Muscle layer of duodenum (tissue), 2 donors: ENCODE measurements around the gene ASH1L.
"Not testable (repeated sequence)": the region's sequence is repeated elsewhere in the genome, so short reads cannot be mapped to it uniquely, and the experiment has no call there.

Experiments used
- H3K27ac ChIP-seq: one replicate; pipeline ENCODE4 v1.7.0; 2013; ENCODE audit warnings: mild to moderate bottlenecking, low read length
- H3K27me3 ChIP-seq: one replicate; pipeline ENCODE4 v1.7.0; 2013; ENCODE audit warnings: low read depth, mild to moderate bottlenecking, control low read depth, low read length
- H3K36me3 ChIP-seq, 2 donors: one replicate each; pipeline ENCODE4 v1.7.0; 2013; ENCODE audit warnings: low read length in 2 of 2, control low read depth in 1 of 2, mild to moderate bottlenecking in 1 of 2; ENCODE audit not compliant: insufficient read depth in 2 of 2, control insufficient read depth in 1 of 2
- H3K4me1 ChIP-seq, 2 donors: one replicate each; pipeline ENCODE4 v1.7.0; 2013; ENCODE audit warnings: low read length in 2 of 2, mild to moderate bottlenecking in 2 of 2, control low read depth in 1 of 2, moderate library complexity in 1 of 2; ENCODE audit not compliant: insufficient read depth in 2 of 2, control insufficient read depth in 1 of 2
- H3K4me3 ChIP-seq, 2 donors: one replicate each; pipeline ENCODE4 v1.7.0; 2013; ENCODE audit warnings: low read length in 2 of 2, low read depth in 1 of 2, mild to moderate bottlenecking in 1 of 2
- H3K9me3 ChIP-seq, 2 donors: one replicate each; pipeline ENCODE4 v1.7.0; 2013; ENCODE audit warnings: low read length in 2 of 2, control low read depth in 1 of 2, mild to moderate bottlenecking in 1 of 2; ENCODE audit not compliant: control insufficient read depth in 1 of 2
- donor health status: healthy.

ASH1L gene

DNA sequence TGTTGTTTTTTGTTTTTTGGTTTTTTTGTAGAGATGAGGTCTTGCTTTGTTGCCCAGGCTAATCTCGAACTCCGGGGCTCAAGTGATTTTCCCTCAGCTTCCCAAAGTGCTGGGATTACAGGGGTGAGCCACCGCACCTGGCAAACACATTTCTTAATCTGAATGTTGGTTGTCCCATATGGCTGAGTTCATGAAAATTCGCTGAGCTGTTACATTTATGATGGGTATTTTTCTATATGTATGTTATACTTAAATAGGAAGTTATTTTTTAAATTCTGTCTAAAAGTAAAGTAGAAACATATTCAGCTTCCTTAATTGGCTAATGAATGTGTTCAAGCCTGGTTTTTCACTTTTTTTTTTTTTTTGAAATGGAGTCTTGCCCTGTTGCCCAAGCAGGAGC lies 75.1 kb downstream of the ASH1L start:
- Histone ChIP-seq H3K27ac (no peak overlapping the region), H3K4me3 (no peak overlapping the region), H3K36me3 (no peaks in the 10 kb centered on the region), H3K4me1 (peaks cover 0 to 3% of the 10 kb centered on the region in 2 donors), H3K27me3 (no peaks in the 10 kb centered on the region), H3K9me3 (no peaks in the 10 kb centered on the region)

DNA sequence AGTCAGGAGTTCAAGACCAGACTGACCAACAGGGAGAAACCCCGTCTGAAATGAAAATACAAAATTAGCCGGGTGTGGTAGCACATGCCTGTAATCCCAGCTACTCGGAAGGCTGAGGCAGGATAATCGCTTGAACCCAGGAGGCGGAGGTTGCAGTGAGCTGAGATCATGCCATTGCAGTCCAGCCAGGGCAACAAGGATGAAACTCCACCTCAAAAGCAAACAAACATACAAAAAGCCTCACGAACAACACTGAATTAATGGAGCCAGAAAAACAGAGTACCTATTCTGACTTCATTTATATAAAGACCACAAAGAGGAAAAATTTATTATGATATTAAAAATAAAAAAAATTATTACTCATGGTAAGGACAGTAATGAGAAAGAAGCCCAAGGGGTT lies 75.7 kb downstream of the ASH1L start:
- not testable (repeated sequence) for H3K27ac ChIP-seq, H3K36me3 ChIP-seq, H3K9me3 ChIP-seq, H3K4me3 ChIP-seq, H3K27me3 ChIP-seq, H3K4me1 ChIP-seq

DNA sequence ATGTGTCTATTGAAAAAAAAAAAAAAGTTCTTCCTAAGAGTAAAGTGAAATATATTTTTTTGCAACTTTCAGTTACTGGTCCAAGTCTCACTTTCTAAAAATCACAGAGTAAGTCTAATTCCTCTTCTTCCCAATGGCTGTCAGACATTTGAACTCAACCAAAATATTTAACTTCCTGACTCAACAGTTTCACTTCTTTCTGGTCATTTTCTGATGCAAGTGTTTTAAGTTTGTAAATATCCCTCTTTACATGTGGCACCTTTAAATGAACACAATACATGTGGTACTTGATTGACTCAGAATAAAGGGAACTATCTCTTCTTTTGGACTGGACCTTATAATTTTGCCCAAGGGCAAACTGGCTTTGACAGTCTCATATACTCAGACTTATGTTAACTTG lies 76.7 kb downstream of the ASH1L start:
- peaks cover 0 to 12% of the 10 kb centered on the region in 2 donors for H3K4me1 ChIP-seq
- H3K27me3 ChIP-seq, result no peaks in the 10 kb centered on the region
- peaks cover 13% of the 10 kb centered on the region in 2 donors for H3K36me3 ChIP-seq
- no peak overlapping the region for H3K27ac ChIP-seq
- no peaks in the 10 kb centered on the region for H3K9me3 ChIP-seq
- no peak overlapping the region for H3K4me3 ChIP-seq

DNA sequence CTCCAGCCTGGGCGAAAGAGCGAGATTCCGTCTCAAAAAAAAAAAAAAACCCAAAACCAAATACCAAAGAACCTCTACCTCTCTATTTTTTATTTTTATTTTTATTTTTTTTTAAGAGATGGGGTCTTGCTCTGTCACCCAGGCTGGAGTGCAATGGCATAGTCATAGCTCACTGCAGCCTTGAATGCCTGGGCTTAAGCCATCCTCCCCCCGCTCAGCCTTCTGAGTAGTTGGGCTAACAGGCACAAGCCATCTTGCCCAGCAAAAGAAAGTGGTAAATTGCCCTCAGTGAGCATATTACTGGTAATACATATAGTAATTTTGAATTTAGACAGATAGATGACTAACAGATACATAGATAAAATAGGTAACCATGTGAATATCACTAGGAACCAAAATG lies 77.4 kb downstream of the ASH1L start:
- Histone ChIP-seq H3K9me3 (no peaks in the 10 kb centered on the region), H3K27me3 (no peaks in the 10 kb centered on the region), H3K4me1 (peaks cover 0 to 12% of the 10 kb centered on the region in 2 donors), H3K36me3 (peaks cover 15 to 17% of the 10 kb centered on the region in 2 donors), H3K4me3 (no peak overlapping the region), H3K27ac (no peak overlapping the region)

DNA sequence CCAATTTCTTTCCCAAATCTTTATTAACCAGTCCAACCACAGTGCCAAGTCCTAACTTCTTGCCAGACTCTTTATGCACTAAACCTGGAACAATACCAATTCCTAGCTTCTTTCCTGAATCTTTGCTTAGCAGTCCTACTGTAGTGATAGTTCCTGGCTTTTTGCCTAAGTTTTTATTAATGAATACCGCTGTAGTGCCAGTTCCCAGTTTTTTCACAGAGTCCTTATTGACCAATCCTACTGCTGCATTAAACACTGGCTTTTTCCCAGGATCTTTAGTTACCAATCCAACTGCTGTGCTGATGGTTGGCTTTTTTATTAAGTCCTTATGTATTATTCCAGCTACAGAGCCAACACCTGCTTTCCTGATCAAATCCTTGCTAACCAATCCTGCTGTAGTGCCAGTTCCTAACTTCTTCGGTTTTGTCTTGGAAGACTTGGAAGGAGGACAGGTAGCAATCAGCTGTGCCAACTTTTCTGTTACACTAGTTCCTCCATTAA lies 80.8 kb downstream of the ASH1L start:
- H3K4me1 ChIP-seq, result peaks cover 0 to 12% of the 10 kb centered on the region in 2 donors
- H3K27ac ChIP-seq, result no peak overlapping the region
- no peak overlapping the region for H3K4me3 ChIP-seq
- no peaks in the 10 kb centered on the region for H3K27me3 ChIP-seq
- H3K36me3 ChIP-seq, result peaks cover 26 to 27% of the 10 kb centered on the region in 2 donors
- no peaks in the 10 kb centered on the region for H3K9me3 ChIP-seq

DNA sequence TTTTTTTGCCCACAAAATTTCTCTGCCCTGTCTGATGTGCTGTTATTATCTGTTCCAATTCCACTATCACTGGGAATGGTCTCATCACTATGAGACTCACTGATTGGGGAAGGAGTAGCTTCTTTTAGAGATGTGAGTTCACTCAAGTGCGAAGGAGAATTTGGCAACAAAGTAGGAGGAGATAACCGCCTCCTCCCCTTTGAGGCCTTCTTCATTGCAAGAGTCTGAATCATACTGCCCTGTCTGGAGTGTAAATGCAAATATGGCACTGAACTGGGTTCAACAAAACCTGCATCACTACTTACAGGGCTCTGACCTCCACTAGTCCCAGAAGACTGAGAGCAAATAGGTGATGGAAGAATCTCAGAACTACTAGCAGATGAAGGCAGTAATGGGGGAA lies 83.4 kb downstream of the ASH1L start:
- Histone ChIP-seq H3K27ac (no peak overlapping the region), H3K9me3 (no peaks in the 10 kb centered on the region), H3K27me3 (no peaks in the 10 kb centered on the region), H3K4me3 (no peak overlapping the region), H3K4me1 (peaks cover 0 to 9% of the 10 kb centered on the region in 2 donors), H3K36me3 (peaks cover 26 to 27% of the 10 kb centered on the region in 2 donors)

DNA sequence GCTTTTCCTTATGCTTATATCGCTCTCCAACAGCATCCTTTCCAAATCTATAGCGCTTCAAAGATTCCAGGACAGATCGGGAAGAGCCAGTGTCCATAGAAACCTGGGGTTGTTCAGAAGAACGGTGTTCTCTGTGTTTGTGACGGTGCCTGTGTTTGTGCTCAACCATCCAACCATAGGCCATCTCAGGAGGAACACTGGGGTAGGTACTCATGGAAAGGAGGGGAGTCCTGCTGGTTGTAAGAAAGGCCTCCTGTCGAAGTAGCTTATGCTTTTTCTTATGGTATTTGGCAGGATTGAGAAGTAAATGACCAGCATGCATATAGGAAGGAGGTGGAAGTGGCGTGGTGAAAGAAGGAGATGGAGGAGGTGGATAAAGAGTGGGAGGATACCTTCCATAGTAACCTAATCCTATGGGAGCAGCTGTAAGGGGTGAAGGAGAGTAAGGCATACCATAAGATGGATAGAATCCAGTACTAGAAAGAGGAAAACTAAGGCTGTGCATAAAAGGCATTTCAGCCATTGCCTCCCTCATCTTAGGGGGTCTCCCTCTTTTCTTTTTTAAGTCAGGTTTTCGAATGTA lies 84.2 kb downstream of the ASH1L start:
- Histone ChIP-seq H3K4me3 (no peak overlapping the region), H3K9me3 (no peaks in the 10 kb centered on the region), H3K27ac (no peak overlapping the region), H3K27me3 (no peaks in the 10 kb centered on the region), H3K36me3 (peaks cover 26 to 27% of the 10 kb centered on the region in 2 donors), H3K4me1 (peaks cover 0 to 9% of the 10 kb centered on the region in 2 donors)

DNA sequence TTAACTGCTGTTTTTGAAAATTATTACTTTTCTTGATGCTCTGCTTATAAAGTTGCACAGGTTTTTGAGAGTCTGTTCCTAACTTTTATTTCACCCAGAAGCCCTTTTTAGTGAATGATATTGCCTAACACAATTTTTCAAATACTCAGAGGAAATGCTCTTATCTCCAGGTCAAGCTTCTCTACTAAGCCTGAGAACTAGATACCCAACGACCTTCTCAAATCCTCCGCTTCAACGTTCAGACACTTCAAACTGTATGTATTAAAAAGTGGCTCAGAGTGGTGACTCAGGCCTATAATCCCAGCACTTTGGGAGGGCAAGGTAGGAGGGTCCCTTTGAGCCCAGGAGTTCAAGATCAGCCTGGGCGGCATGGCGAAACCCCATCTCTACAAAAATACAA lies 88.5 kb downstream of the ASH1L start:
- H3K27ac ChIP-seq, result no peak overlapping the region
- H3K9me3 ChIP-seq, result peaks cover 0 to 5% of the 10 kb centered on the region in 2 donors
- no peak overlapping the region for H3K4me3 ChIP-seq
- H3K4me1 ChIP-seq, result no peaks in the 10 kb centered on the region
- no peaks in the 10 kb centered on the region for H3K27me3 ChIP-seq
- H3K36me3 ChIP-seq, result peaks cover 9 to 14% of the 10 kb centered on the region in 2 donors

DNA sequence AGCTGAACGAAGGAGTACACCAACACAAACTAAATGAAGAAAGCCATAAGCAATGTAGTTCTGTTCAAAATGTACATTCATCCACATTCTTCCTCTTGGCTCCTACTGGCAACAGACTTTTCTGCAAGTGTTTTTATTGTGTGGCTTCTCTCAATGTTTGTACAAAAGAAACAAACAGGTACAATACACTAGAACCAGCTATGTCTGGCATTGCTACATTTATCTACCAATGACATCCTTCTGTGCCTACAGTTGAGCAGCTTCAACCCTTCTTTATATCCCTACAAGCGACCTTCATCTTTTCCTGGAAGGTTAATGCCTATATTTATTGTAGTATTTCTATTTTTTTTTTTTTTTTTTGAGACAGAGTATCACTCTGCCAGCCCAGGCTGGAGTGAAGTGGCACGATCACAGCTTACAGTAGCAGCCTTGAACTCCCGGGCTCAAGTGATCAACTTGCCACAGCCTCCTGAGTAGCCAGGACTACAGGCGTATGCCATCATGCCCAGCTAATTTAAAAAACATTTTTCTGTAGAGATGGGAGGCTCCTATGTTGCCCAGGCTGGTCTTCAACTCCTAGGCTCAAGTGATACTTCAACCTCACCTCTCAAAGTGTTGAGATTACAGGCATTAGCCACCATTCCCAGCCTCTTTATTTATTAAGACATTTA lies 89.3 kb downstream of the ASH1L start:
- no peaks in the 10 kb centered on the region for H3K4me1 ChIP-seq
- no peak overlapping the region for H3K4me3 ChIP-seq
- H3K27me3 ChIP-seq, result no peaks in the 10 kb centered on the region
- H3K27ac ChIP-seq, result no peak overlapping the region
- H3K9me3 ChIP-seq, result peaks cover 0 to 5% of the 10 kb centered on the region in 2 donors
- peaks cover 4 to 9% of the 10 kb centered on the region in 2 donors for H3K36me3 ChIP-seq

DNA sequence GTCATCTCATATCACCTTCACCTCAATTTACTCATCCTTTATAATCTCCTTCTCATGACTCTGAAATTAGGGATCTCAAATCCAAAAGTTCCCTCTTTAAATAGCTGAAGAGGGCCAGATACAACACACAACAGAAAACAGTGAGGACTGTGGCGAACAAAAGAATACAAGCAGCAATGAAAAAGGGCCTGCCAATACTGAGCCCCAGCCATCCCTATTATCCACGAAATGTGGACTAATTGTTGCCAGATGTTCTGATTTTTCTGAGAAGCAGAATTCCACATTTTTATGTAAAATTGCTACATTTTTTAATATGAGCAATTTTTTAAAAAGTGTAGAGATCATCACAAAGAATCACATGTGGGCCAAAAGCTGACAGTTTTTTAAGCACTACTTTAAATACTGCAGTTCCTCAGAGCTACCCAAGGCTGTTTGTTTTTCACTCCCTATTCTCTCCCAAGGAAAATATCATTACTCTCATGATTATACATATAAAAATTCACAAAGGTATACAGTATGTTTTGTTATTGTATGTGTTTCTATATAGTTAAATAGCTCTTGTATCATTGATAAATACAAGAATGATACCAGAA lies 90.0 kb downstream of the ASH1L start:
- Histone ChIP-seq H3K9me3 (peaks cover 0 to 5% of the 10 kb centered on the region in 2 donors), H3K4me3 (no peak overlapping the region), H3K27ac (no peak overlapping the region), H3K36me3 (peaks cover 0 to 5% of the 10 kb centered on the region in 2 donors), H3K4me1 (peaks cover 0 to under 1% of the 10 kb centered on the region in 2 donors), H3K27me3 (no peaks in the 10 kb centered on the region)

DNA sequence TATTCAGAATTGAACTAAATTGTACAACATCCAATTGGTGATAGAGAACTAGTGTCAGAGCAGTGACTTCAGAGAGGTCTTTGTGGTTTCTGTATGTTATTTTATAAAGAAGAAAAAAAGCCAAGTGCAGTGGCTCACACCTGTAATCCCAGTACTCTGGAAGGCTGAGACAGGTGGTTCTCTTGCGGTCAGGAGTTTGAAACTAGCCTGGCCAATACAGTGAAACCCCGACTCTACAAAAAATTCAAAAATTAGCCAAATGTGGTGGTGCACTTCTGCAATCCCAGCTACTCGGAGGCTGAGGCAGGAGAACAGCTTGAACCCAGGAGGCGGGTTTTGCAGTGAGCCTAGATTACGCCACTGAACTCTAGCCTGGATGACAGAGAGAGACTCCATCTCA lies 90.7 kb downstream of the ASH1L start:
- Histone ChIP-seq H3K4me3 (no peak overlapping the region), H3K27me3 (no peaks in the 10 kb centered on the region), H3K4me1 (peaks cover 4 to 7% of the 10 kb centered on the region in 2 donors), H3K9me3 (peaks cover 0 to 5% of the 10 kb centered on the region in 2 donors), H3K27ac (no peak overlapping the region), H3K36me3 (peaks cover 0 to 5% of the 10 kb centered on the region in 2 donors)
